GM12873 (cell line): ENCODE data around the gene UBE2J2.

ENCODE experiments used
- CTCF ChIP-seq: IDR thresholded peaks from 2 replicates; pipeline ENCODE4 v1.5.1; 2012; ENCODE audit warnings: low read depth, mild to moderate bottlenecking, moderate library complexity, low read length, control low read depth; ENCODE audit not compliant: insufficient read depth; ENCODE audit errors: missing control alignments

Gene UBE2J2

GRCh38 chr1:1318131-1318652 is 44.5 kb upstream of the UBE2J2 start:
- no peak for TF ChIP-seq CTCF

GRCh38 chr1:1317420-1317819 is 43.8 kb upstream of the UBE2J2 start:
- no peak for TF ChIP-seq CTCF

GRCh38 chr1:1315435-1315954 is 41.8 kb upstream of the UBE2J2 start:
- no peak for TF ChIP-seq CTCF

GRCh38 chr1:1314678-1315335 is 41.2 kb upstream of the UBE2J2 start:
- TF ChIP-seq CTCF, result no peak

- TF ChIP-seq CTCF, result no peak
These were observed 40.6 kb upstream of the UBE2J2 start for GRCh38 chr1:1314237-1314586.

- no peak for TF ChIP-seq CTCF
These were observed 40.0 kb upstream of the UBE2J2 start for GRCh38 chr1:1313500-1314236.
